ENCODE results near the gene TLE7.

GRCh38 chr16:71484006-71484893, 42.4 kb upstream of the TLE7 start:
- TF ChIP-seq CTCF (IDR thresholded peaks at IDR 0.05; ENCODE audit: low read depth, low read length) (no peak), EZH2phosphoT487 (IDR thresholded peaks at IDR 0.05; ENCODE audit: low read depth) (no peak)
